IPS-NIHi11 (cell line): ENCODE results near the gene OTUD5.
"Not testable (repeated sequence)": the region's sequence is repeated elsewhere in the genome, so short reads cannot be mapped to it uniquely, and the experiment has no call there.

ENCODE experiments used
- DNase-seq: peaks from one replicate; pipeline ENCODE4 v3.0.0; 2012; ENCODE audit warnings: mixed read lengths, low spot score

OTUD5 gene

GRCh38 chrX:48890296-48890925 lies 67.0 kb downstream of the OTUD5 start:
- DNase-seq, result no peak

DNA sequence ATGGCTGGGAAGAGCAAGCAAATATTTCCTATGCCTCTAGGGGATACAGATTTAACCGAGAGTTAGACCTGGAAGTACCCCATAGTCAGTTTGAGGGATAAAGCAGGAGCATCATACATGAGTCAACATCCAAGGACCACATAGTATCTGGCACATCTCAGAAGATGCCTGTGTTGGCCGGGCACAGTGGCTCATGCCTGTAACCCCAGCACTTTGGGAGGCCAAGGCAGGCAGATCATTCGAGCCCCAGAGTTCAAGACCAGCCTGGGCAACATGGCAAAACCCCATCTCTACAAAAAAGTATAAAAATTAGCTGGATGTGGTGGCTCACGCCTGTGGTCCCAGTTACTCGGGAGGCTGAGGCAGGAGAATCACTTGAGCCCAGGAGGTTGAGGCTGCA lies 70.8 kb downstream of the OTUD5 start:
- DNase-seq, result not testable (repeated sequence)

DNA sequence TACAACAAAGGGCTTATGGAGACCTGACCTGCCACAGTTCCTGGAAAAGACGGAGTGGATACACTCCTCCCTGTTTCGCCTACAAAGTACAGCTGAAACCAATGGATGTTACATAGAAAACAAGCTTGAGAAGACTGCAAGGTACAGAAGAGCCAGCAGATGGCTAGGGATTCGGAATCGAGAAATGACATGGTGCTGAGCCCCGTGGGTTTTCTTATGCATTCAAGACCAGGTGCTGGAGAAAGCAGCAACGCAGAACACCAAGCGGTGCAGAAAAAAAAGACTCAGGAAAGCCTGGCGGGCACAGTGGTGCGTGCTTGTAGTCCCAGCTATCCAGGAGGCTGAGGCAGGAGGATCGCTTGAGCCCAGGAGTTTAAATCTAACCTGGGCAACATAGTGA lies 73.7 kb downstream of the OTUD5 start:
- no peak for DNase-seq

- not testable (repeated sequence) for DNase-seq
Observed at GRCh38 chrX:48876944-48877343, 80.5 kb downstream of the OTUD5 start.
